Endothelial cell of umbilical vein (primary cell): ENCODE results near the gene SPATA22. TPM values are rescaled to one million over a fixed set of nuclear protein-coding genes. Genes with fewer than 3 reads are reported as not detected.

Experiments
- BruUV-seq: library from RNA; stranded (reverse); fragments of 400-500 nt; replicated peaks from 2 replicates; lab custom pipeline; 2021; lab: Mats Ljungman, UMichigan
- CTCF ChIA-PET: fragments of 300-600, 350-600 bp; sonication (Branson Sonifier 250); formaldehyde crosslinking; loops from one replicate; lab custom pipeline; 2021; ENCODE audit warnings: antibody characterized with exemption, inconsistent platforms; lab: Charles Lee
- POLR2A ChIA-PET: fragments of 300-600, 350-600 bp; sonication (Branson Sonifier 250); formaldehyde crosslinking; loops from one replicate; lab custom pipeline; 2021; ENCODE audit warnings: antibody characterized with exemption, inconsistent platforms; lab: Charles Lee
- DNase-seq: peaks from one replicate; pipeline ENCODE4 v3.0.0-alpha.2; 2011; ENCODE audit warnings: low read depth, low spot score
- FAIRE-seq: peaks from 2 replicates; lab custom pipeline; 2011; peaks lifted over from hg19 to GRCh38; lab: Jason Lieb, UNC
- H2AFZ ChIP-seq: 2 replicates; pipeline ENCODE4 v1.6.0; 2012; ENCODE audit warnings: low read depth, low read length, control low read depth, inconsistent platforms
- H3K27ac ChIP-seq: 2 replicates; pipeline ENCODE4 v1.5.1; 2011; ENCODE audit warnings: low read depth, mild to moderate bottlenecking, control low read depth, low read length, moderate library complexity; ENCODE audit not compliant: insufficient read depth
- H3K27me3 ChIP-seq, 2 experiments: 2 replicates each; pipeline versions ENCODE4 v1.6.0 to v1.6.1; 2011; ENCODE audit warnings: low read length in 2 of 2, mixed read lengths in 1 of 2; ENCODE audit not compliant: control insufficient read depth in 2 of 2, insufficient read depth in 2 of 2
- H3K36me3 ChIP-seq, 2 experiments: 2 replicates in 1 of 2; 3 replicates in 1 of 2; pipeline ENCODE4 v1.5.1; 2011; ENCODE audit warnings: low read length in 2 of 2, mild to moderate bottlenecking in 1 of 2, moderate library complexity in 1 of 2; ENCODE audit not compliant: control insufficient read depth in 2 of 2, insufficient read depth in 2 of 2; ENCODE audit errors: extremely low read depth in 1 of 2
- H3K4me1 ChIP-seq: 3 replicates; pipeline ENCODE4 v1.5.1; 2011; ENCODE audit warnings: mild to moderate bottlenecking, low read length; ENCODE audit not compliant: control insufficient read depth, insufficient read depth; ENCODE audit errors: extremely low read depth
- H3K4me2 ChIP-seq: 2 replicates; pipeline ENCODE4 v1.6.1; 2011; ENCODE audit warnings: low read length, control low read depth, mixed read lengths; ENCODE audit not compliant: insufficient read depth
- H3K4me3 ChIP-seq, 3 experiments: fragments of 200-600 bp in 1 of 3; sonication (generic), shearing (Covaris generic) in 1 of 3; replicated peaks in 1 of 3; 2 replicates each; pipeline ENCODE4 v1.5.1; 2011 to 2016; ENCODE audit warnings: control low read depth in 3 of 3, low read length in 3 of 3, mild to moderate bottlenecking in 2 of 3, inconsistent platforms in 1 of 3, low read depth in 1 of 3, moderate library complexity in 1 of 3; ENCODE audit not compliant: insufficient read depth in 1 of 3
- H3K79me2 ChIP-seq: 2 replicates; pipeline ENCODE4 v1.6.0; 2012; ENCODE audit warnings: low read length, inconsistent platforms; ENCODE audit not compliant: control insufficient read depth, insufficient read depth
- H3K9ac ChIP-seq: replicated peaks from 2 replicates; pipeline ENCODE3; 2011; ENCODE audit warnings: low read length, control low read depth; ENCODE audit not compliant: insufficient read depth; ENCODE audit errors: extremely low read depth
- H3K9me1 ChIP-seq: replicated peaks from 3 replicates; pipeline ENCODE4 v1.6.0; 2011; ENCODE audit warnings: mild to moderate bottlenecking, low read length; ENCODE audit not compliant: control insufficient read depth, insufficient read depth; ENCODE audit errors: extremely low read depth
- H3K9me3 ChIP-seq: replicated peaks from 2 replicates; pipeline ENCODE4 v1.5.1; 2012; ENCODE audit warnings: low read length, inconsistent platforms; ENCODE audit not compliant: control insufficient read depth, insufficient read depth
- H4K20me1 ChIP-seq: replicated peaks from 2 replicates; pipeline ENCODE3; 2011; ENCODE audit warnings: mild to moderate bottlenecking, low read length; ENCODE audit not compliant: control insufficient read depth, insufficient read depth; ENCODE audit errors: extremely low read depth
- CTCF ChIP-seq, 2 donors: IDR thresholded peaks; 1 replicate in 1 of 2; 2 replicates in 1 of 2; pipeline ENCODE4 v1.5.1; 2011; ENCODE audit warnings: low read length in 2 of 2, mild to moderate bottlenecking in 2 of 2, moderate library complexity in 2 of 2, control low read depth in 1 of 2, inconsistent platforms in 1 of 2, low read depth in 1 of 2; ENCODE audit not compliant: insufficient read depth in 1 of 2; ENCODE audit errors: extremely low read depth in 1 of 2
- EZH2 ChIP-seq: IDR thresholded peaks from 2 replicates; pipeline ENCODE4 v1.6.1; 2012; ENCODE audit warnings: borderline replicate concordance, low read depth, mild to moderate bottlenecking, moderate library complexity, low read length, inconsistent platforms; ENCODE audit not compliant: severe bottlenecking
- FOS ChIP-seq: IDR thresholded peaks from 2 replicates; pipeline ENCODE4 v1.6.1; 2011; ENCODE audit warnings: mild to moderate bottlenecking, low read length, moderate library complexity, borderline replicate concordance; ENCODE audit not compliant: insufficient read depth
- GATA2 ChIP-seq: IDR thresholded peaks from 2 replicates; pipeline ENCODE4 v1.7.0; 2011; ENCODE audit warnings: low read depth, mild to moderate bottlenecking, moderate library complexity, mixed read lengths, low read length; ENCODE audit not compliant: insufficient read length, insufficient read depth
- JUN ChIP-seq: IDR thresholded peaks from 2 replicates; pipeline ENCODE4 v1.6.1; 2011; ENCODE audit warnings: borderline replicate concordance, low read depth; ENCODE audit not compliant: insufficient read length, insufficient read depth
- MAX ChIP-seq: IDR thresholded peaks from 2 replicates; pipeline ENCODE4 v1.6.1; 2011; ENCODE audit not compliant: insufficient read depth, insufficient read length
- MYC ChIP-seq: IDR thresholded peaks from one replicate; pipeline ENCODE4 v1.6.1; 2011; ENCODE audit warnings: mild to moderate bottlenecking, low read depth, low read length
- POLR2A ChIP-seq: IDR thresholded peaks from 2 replicates; pipeline ENCODE4 v1.6.1; 2012; ENCODE audit warnings: low read depth, mild to moderate bottlenecking, control low read depth, low read length
- POLR2AphosphoS5 ChIP-seq: IDR thresholded peaks from 2 replicates; pipeline ENCODE4 v1.6.1; 2012; ENCODE audit warnings: low read depth, mild to moderate bottlenecking, control low read depth, low read length, moderate library complexity; ENCODE audit not compliant: insufficient read depth
- dilution Hi-C: fragments of 300-500 bp; cut with MboI; formaldehyde crosslinking; loops from one replicate; pipeline ENCODE4 v1.15.0; 2019; ENCODE audit warnings: low sequenced_read_pairs; ENCODE audit not compliant: extremely low pct_ligation_motif_present
- intact Hi-C: fragments of 100-400 bp; cut with micrococcal nuclease; formaldehyde crosslinking; loops from one replicate; pipeline ENCODE4 v1.10.0; 2022
- polyA plus RNA-seq, 4 experiments: library from polyadenylated mRNA; depleted of rRNA in 3 of 4; stranded (reverse) in 3 of 4; unstranded in 1 of 4; fragments of >200 nt; gene quantifications; 2 replicates each; pipeline versions ENCODE4 v1.2.1 to v1.2.3, GENCODE V29; 2011 to 2012; ENCODE audit warnings: missing spikeins in 1 of 4
- total RNA-seq: library from RNA; stranded (reverse); gene quantifications from 2 replicates; pipeline ENCODE4 v1.2.3, GENCODE V29; 2021

Gene SPATA22
- total and polyA plus RNA-seq, 2 donors (not counting 3 experiments of a cell fraction or from before 2014, with no cell fraction given) = 4.3 TPM; not detected in 1

DNA sequence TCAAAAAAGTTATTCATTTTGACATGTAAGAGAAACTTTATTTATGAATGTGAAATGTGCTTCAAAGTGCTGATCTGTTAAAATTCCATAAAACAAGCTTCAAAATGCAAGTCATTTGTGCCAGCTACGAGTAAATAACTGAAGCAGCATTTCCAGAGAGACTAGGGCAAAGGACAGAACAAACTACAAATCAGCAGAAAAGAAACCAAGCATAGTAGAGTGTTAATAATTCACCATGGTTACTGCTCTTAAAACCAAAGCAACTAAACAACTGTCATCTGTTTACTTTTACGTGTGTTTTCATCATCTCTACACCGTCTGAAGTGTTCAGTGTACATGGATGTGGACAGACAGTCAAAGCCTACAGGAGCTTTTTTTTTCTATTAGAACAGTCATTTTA is 2.6 kb upstream of the SPATA22 start:
- no peak overlapping the region for H2AFZ ChIP-seq
- ChIA-PET CTCF (no interaction called here), POLR2A (no interaction called here)
- dilution Hi-C loops (no loop called here), intact Hi-C loops (no loop called here)
- no peak overlapping the region for H3K9ac ChIP-seq
- FAIRE-seq (no peak), DNase-seq (no peak)
- H3K79me2 ChIP-seq = no peaks in the 10 kb centered on the region
- no peak overlapping the region for H3K4me2 ChIP-seq
- H3K4me1 ChIP-seq = no peaks in the 10 kb centered on the region
- no peaks in the 10 kb centered on the region for H3K36me3 ChIP-seq
- no peaks in the 10 kb centered on the region for H3K9me3 ChIP-seq
- no peak overlapping the region for H3K4me3 ChIP-seq
- H3K27ac ChIP-seq = no peak overlapping the region
- no TSS peak for BruUV-seq
- no peaks in the 10 kb centered on the region for H4K20me1 ChIP-seq
- no peak for TF ChIP-seq JUN
- TF ChIP-seq POLR2A = no peak
- TF ChIP-seq FOS = no peak
- H3K27me3 ChIP-seq = no peaks in the 10 kb centered on the region
- H3K9me1 ChIP-seq = no peaks in the 10 kb centered on the region

- POLR2A ChIA-PET = no interaction called here
- intact Hi-C loops = no loop called here
- CTCF ChIA-PET = no interaction called here
These were observed 518 bp upstream of the SPATA22 start for GRCh38 chr17:3472137-3472536.

More at GRCh38 chr17:3472137-3472536, 518 bp upstream of the SPATA22 start:
- FAIRE-seq (no peak), DNase-seq (no peak)
- no peak overlapping the region for H3K9ac ChIP-seq
- H3K79me2 ChIP-seq = no peaks in the 10 kb centered on the region
- H3K4me1 ChIP-seq = no peaks in the 10 kb centered on the region
- H3K27me3 ChIP-seq = no peaks in the 10 kb centered on the region
- dilution Hi-C loops = no loop called here
- H3K9me3 ChIP-seq = no peaks in the 10 kb centered on the region
- H3K4me3 ChIP-seq = no peak overlapping the region
- H4K20me1 ChIP-seq = no peaks in the 10 kb centered on the region
- H3K9me1 ChIP-seq = no peaks in the 10 kb centered on the region
- no TSS peak for BruUV-seq
- H3K27ac ChIP-seq = no peak overlapping the region
- TF ChIP-seq MYC = no peak
- TF ChIP-seq CTCF (IDR thresholded peaks at IDR 0.05; ENCODE audit: extremely low read depth in 1 of 2, insufficient read depth in 1 of 2, low read depth in 1 of 2, low read length in 2 of 2) = no peak
- no peak for TF ChIP-seq EZH2
- TF ChIP-seq FOS = no peak
- no peak for TF ChIP-seq POLR2A
- no peak for TF ChIP-seq JUN
- TF ChIP-seq MAX = no peak
- TF ChIP-seq POLR2AphosphoS5 = no peak
- TF ChIP-seq GATA2 = no peak
- no peak overlapping the region for H3K4me2 ChIP-seq
- H3K36me3 ChIP-seq = no peaks in the 10 kb centered on the region
- no peak overlapping the region for H2AFZ ChIP-seq
